Right lobe of liver (tissue), 6 donors: ENCODE data around the gene PIF1. TPM values are rescaled to one million over a fixed set of nuclear protein-coding genes. Genes with fewer than 3 reads are reported as not detected.

Experiments
- ATAC-seq, 4 donors: fragments of 200-7000 bp; cut with Tn5 transposase; one replicate each; pipeline ENCODE4 v1.9.1; 2020; ENCODE audit warnings: mild to moderate bottlenecking in 4 of 4, moderate library complexity in 4 of 4
- DNase-seq, 3 donors: peaks; one replicate each; pipeline ENCODE4 v3.0.0-alpha.2; 2020
- H3K27ac ChIP-seq, 3 donors: fragments of 200-600 bp; one replicate each; pipeline ENCODE4 v1.8.0; 2022
- H3K27me3 ChIP-seq, 2 donors: fragments of 200-600 bp; one replicate each; pipeline ENCODE4 v1.8.0; 2022
- H3K36me3 ChIP-seq, 4 donors: fragments of 200-600 bp; sonication (generic) in 1 of 4; one replicate each; pipeline versions ENCODE4 v1.5.1 to v1.8.0; 2017 to 2022; ENCODE audit warnings: control low read depth in 1 of 4
- H3K4me1 ChIP-seq, 4 donors: fragments of 200-600 bp; sonication (generic) in 1 of 4; one replicate each; pipeline versions ENCODE4 v1.5.1 to v1.8.0; 2017 to 2022; ENCODE audit warnings: control low read depth in 1 of 4
- H3K4me3 ChIP-seq, 3 donors: fragments of 200-600 bp; one replicate each; pipeline ENCODE4 v1.8.0; 2022
- H3K9me3 ChIP-seq, 4 donors: fragments of 200-600 bp; sonication (generic) in 1 of 4; one replicate each; pipeline versions ENCODE4 v1.5.1 to v1.8.0; 2017 to 2022; ENCODE audit warnings: control low read depth in 1 of 4
- POLR2A ChIP-seq: fragments of 450-650 bp; IDR thresholded peaks from one replicate; pipeline ENCODE4 v1.6.1; 2017; ENCODE audit warnings: antibody characterized with exemption, mild to moderate bottlenecking
- WGBS: methylation state at CpG from one replicate; pipeline ENCODE4 v1.1.6; 2018; ENCODE audit warnings: low coverage, low lambda C conversion rate; ENCODE audit not compliant: insufficient coverage; ENCODE audit errors: missing lambda C conversion rate; 5-methylcytosine and 5-hydroxymethylcytosine counted together
- intact Hi-C, 2 donors: fragments of 100-400 bp; cut with DNase I; formaldehyde crosslinking; loops; one replicate each; pipeline versions ENCODE4 v1.11.2 to v1.14.1; 2022
- total RNA-seq, 6 experiments: library from RNA; depleted of rRNA in 2 of 6; stranded (reverse); fragments of >200 nt in 2 of 6; fragmentation: NEBNext Ultra II Directional in 3 of 6; extraction: Animal tissue kit (Norgen Biotek cat#: 25700) in 3 of 6; gene quantifications; one replicate each; pipeline versions ENCODE4 v1.1.0 to v1.2.4, GENCODE V29; 2016 to 2023
- TF ChIP-seq, protein P1 (sequence below), 4 donors: fragments of 200-600 bp in 3 of 4; fragments of 450-650 bp in 1 of 4; IDR thresholded peaks; one replicate each; pipeline versions ENCODE4 v1.5.1 to v1.8.0; 2016 to 2022; ENCODE audit warnings: antibody characterized with exemption in 4 of 4, mild to moderate bottlenecking in 2 of 4
- donor health status: DM: no; HTN: yes; CAD: no.
- donor health status: DM: no; HTN: no; CAD: no.
- donor health status: DM: no; HTN: no; CAD: no.
- donor health status: DM: no; HTN: yes; CAD: no.
- donor health status: DM: no; HTN: yes; CAD: no.

PIF1 gene
- total RNA-seq, 6 experiments from 2014 or later: 0.11 to 1.00 (median 0.36) TPM

DNA sequence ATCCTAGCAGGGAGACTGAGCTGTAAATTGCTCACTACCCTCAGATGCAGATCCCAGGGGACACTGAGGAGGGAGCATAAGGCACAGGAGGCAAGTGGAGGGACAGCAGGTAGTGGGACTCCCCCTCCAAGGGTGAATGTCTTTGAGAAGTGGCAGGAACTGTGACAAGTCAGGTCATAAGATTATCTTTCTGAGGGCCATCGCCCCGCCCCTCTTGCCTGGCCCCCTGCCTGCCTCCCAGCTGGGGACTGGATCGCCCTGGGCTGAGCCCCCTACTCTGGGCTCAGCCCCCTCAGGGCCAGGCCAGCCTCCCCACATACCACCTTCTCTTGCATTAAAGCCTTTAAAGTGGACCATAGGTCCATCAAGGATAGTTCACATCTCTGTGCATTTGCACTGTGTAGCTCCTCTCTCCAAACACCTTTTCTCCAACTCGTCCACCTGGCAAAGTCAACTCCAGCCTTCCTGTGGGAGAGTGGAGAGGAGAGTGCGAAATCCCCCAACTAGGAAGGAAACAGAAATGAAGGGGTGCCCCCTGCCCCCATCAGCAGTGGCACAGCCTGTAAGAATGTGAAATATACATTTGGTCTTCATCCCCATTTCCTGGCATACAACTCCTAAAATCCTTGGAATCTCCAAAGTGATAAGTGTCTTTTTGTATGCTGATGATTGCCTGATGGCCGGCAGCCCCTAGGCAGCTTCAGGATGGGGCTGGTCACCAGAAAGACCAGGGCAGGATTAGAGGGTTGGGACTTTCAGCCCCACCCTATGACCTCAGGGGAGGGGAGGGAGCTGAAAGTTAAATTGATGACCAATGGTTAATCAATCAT is 14.7 kb downstream of the PIF1 start:
- Histone ChIP-seq H3K4me1 (peaks cover 0 to 7% (median 0%) of the 10 kb centered on the region in 4 donors), H3K27me3 (no peaks in the 10 kb centered on the region), H3K36me3 (no peaks in the 10 kb centered on the region), H3K27ac (no peak overlapping the region), H3K9me3 (no peaks in the 10 kb centered on the region), H3K4me3 (no peak overlapping the region)
- no peak for DNase-seq
- TF ChIP-seq POLR2A: no peak
- TF ChIP-seq, protein P1, sequence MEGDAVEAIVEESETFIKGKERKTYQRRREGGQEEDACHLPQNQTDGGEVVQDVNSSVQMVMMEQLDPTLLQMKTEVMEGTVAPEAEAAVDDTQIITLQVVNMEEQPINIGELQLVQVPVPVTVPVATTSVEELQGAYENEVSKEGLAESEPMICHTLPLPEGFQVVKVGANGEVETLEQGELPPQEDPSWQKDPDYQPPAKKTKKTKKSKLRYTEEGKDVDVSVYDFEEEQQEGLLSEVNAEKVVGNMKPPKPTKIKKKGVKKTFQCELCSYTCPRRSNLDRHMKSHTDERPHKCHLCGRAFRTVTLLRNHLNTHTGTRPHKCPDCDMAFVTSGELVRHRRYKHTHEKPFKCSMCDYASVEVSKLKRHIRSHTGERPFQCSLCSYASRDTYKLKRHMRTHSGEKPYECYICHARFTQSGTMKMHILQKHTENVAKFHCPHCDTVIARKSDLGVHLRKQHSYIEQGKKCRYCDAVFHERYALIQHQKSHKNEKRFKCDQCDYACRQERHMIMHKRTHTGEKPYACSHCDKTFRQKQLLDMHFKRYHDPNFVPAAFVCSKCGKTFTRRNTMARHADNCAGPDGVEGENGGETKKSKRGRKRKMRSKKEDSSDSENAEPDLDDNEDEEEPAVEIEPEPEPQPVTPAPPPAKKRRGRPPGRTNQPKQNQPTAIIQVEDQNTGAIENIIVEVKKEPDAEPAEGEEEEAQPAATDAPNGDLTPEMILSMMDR (IDR thresholded peaks at IDR 0.05): no peak
- 83% methylated on average over 3 of the region's 6 CpGs for WGBS
- no peak for ATAC-seq
- intact Hi-C loops: loop anchor here (5.0 kb wide), 1 partner anchor 78 kb away; no protein-coding TSS in a partner anchor

DNA sequence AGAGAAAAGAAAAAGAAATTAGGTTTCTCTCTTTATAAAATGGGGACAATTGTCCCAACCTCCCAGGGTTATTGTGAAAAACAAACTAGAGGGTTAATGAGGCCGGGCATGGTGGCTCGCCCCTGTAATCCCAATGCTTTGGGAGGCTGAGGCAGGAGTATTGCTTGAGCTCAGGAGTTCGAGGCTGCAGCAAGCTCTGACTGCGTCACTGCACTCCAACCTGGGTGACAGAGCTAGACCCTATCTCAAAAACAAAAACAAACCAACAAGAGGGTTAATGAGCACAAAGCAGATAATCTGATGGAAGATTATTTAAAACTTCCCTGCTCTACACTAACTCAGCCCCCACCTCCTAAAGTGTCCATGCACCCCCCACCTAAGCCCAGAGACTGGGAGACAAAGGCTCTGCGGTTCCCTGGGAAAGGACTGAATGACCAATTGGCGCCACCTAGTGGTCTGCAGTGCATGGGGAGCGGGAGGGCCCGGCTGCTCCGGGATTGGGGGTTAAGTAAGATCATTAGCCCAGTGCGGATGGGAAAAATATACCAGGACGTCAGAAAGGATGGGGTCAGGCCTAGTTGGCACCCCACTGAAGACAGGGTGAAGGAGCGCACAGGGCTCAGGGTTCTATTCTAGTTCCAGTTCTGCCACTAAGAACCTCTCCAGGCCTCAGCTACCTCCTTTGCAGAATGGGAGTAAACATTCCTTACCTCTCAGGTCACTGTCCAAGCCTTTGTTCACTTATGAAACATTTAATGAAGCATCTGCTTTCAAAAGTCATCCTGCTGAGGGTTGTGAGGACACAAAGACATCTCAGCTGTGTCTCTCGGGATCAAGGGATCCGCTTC is 15.6 kb downstream of the PIF1 start:
- 32% methylated on average over 13 of the region's 14 CpGs for WGBS
- intact Hi-C loops: loop anchor here (5.0 kb wide), 1 partner anchor 78 kb away; no protein-coding TSS in a partner anchor
- no peaks in the 10 kb centered on the region for H3K27me3 ChIP-seq
- ATAC-seq (peak; percentile 88 to 94 (median 92)), DNase-seq (peak; percentile 83 to 85 (median 84))
- no peak overlapping the region for H3K27ac ChIP-seq
- H3K4me3 ChIP-seq: no peak overlapping the region
- H3K36me3 ChIP-seq: no peaks in the 10 kb centered on the region
- H3K4me1 ChIP-seq: peaks cover 0 to 7% (median 0%) of the 10 kb centered on the region in 4 donors
- TF ChIP-seq, protein P1 (IDR thresholded peaks at IDR 0.05): peak; percentile 87 to 92 (median 90)
- no peak for TF ChIP-seq POLR2A
- H3K9me3 ChIP-seq: no peaks in the 10 kb centered on the region

DNA sequence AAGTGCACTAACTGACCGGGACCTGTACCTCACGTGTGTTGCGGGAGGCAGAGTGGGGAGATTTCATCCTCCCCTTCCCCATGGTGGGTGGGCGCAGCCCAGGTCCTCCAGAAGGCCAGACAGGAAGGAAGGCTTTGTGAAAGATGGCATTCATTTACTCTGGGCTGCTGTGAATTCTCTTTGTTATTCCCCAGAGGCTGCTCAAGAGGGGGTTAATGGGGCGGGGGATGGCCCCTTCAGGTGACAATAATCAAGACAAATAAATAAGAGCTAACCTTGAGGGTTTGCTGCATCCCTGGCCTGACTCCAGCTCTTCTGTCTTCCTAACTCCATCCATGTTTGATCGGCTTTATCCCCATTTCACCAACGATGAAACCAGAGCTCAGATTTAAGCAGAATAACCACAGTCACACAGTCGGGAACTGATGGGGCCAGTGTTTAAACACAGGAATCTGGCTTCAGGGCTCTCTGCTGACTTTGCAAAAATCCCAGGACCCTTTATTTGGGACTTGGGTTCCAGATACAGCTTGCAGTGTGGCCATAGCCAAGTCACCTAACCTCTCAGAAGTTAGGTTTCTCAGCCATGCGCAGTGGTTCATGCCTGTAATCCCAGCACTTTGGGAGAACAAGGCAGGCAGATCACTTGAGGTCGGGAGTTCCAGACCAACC is 16.5 kb downstream of the PIF1 start:
- no peaks in the 10 kb centered on the region for H3K36me3 ChIP-seq
- DNase-seq (no peak), ATAC-seq (no peak)
- H3K9me3 ChIP-seq: no peaks in the 10 kb centered on the region
- H3K27me3 ChIP-seq: no peaks in the 10 kb centered on the region
- no peak for TF ChIP-seq POLR2A
- TF ChIP-seq, protein P1 (IDR thresholded peaks at IDR 0.05): no peak
- 68% methylated on average over 7 of the region's 10 CpGs for WGBS
- peaks cover 0 to 7% (median 0%) of the 10 kb centered on the region in 4 donors for H3K4me1 ChIP-seq
- H3K4me3 ChIP-seq: no peak overlapping the region
- H3K27ac ChIP-seq: no peak overlapping the region
- intact Hi-C loops: no loop called here

DNA sequence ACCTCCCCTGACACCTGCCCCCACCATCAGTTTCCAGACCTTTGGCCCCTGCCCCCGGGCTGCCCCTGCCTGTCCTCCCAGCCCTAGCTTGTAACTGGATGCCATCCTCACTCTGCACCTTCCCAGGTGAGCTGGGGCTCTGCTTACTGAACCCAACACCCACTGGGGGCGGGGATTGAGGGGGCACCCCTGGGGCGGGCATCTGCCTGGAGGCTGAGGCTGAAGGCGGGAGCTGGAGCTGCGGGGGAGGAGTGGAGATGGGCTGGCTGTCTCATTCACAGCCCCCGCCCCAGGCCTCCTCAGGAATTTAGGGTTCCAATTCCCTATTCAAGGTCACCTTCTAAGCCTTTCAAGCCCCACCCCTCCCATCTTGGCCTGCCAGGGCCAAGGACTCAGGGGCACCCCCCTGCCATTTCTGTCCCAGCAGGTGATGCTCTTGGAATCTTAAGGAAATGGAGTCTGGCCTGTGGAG is 17.7 kb downstream of the PIF1 start:
- Histone ChIP-seq H3K9me3 (no peaks in the 10 kb centered on the region), H3K27me3 (no peaks in the 10 kb centered on the region), H3K4me3 (no peak overlapping the region), H3K27ac (no peak overlapping the region), H3K36me3 (no peaks in the 10 kb centered on the region), H3K4me1 (no peaks in the 10 kb centered on the region)
- intact Hi-C loops: no loop called here
- WGBS: no CpG with 5 or more reads among the region's 6 CpGs
- no peak for ATAC-seq
- no peak for DNase-seq
- TF ChIP-seq POLR2A: no peak
- TF ChIP-seq, protein P1 (IDR thresholded peaks at IDR 0.05): no peak
